H1 (cell line): Measurements from ENCODE around the gene CLIC3. TPM values are rescaled to one million over a fixed set of nuclear protein-coding genes. Genes with fewer than 3 reads are reported as not detected.

Experiments used
- CTCF ChIA-PET: fragments of 300-600 bp; sonication (Branson Sonifier 250); formaldehyde crosslinking; loops from one replicate; lab custom pipeline; 2021; ENCODE audit not compliant: partially characterized antibody; lab: Charles Lee
- POLR2A ChIA-PET: fragments of 300-600 bp; sonication (Branson Sonifier 250); formaldehyde crosslinking; loops from one replicate; lab custom pipeline; 2021; ENCODE audit warnings: inconsistent platforms; ENCODE audit not compliant: partially characterized antibody; lab: Charles Lee
- DNase-seq, 2 experiments: peaks; one replicate each; pipeline versions ENCODE4 v3.0.0 to v3.0.0-alpha.2; 2010 to 2022; ENCODE audit warnings: low spot score in 2 of 2, low read depth in 1 of 2, mixed read lengths in 1 of 2
- FAIRE-seq: peaks from 2 replicates; lab custom pipeline; 2011; peaks lifted over from hg19 to GRCh38; lab: Jason Lieb, UNC
- H2AFZ ChIP-seq: 2 replicates; pipeline ENCODE4 v1.8.1; 2012; ENCODE audit warnings: low read length, inconsistent platforms
- H2AK5ac ChIP-seq: 2 replicates; pipeline ENCODE4 v1.6.1; 2013; ENCODE audit warnings: low read depth, low read length
- H2BK120ac ChIP-seq: replicated peaks from 2 replicates; pipeline ENCODE3; 2013; ENCODE audit warnings: low read depth, low read length, inconsistent platforms
- H2BK12ac ChIP-seq: 2 replicates; pipeline ENCODE4 v1.6.1; 2013; ENCODE audit warnings: low read depth, low read length
- H2BK15ac ChIP-seq: 2 replicates; pipeline ENCODE4 v1.6.1; 2013; ENCODE audit warnings: low read length
- H2BK20ac ChIP-seq: 2 replicates; pipeline ENCODE4 v1.6.1; 2013; ENCODE audit warnings: low read length
- H2BK5ac ChIP-seq: 2 replicates; pipeline ENCODE4 v1.6.1; 2013; ENCODE audit warnings: low read depth, low read length
- H3K14ac ChIP-seq: 2 replicates; pipeline ENCODE4 v1.6.1; 2013; ENCODE audit warnings: inconsistent platforms; ENCODE audit not compliant: insufficient read length
- H3K18ac ChIP-seq: 2 replicates; pipeline ENCODE4 v1.6.1; 2013; ENCODE audit warnings: low read length; ENCODE audit errors: extremely low read depth
- H3K23ac ChIP-seq: 2 replicates; pipeline ENCODE4 v1.6.1; 2013; ENCODE audit warnings: inconsistent platforms; ENCODE audit not compliant: insufficient read length
- H3K23me2 ChIP-seq: 2 replicates; pipeline ENCODE4 v1.6.1; 2013; ENCODE audit warnings: low read depth, low read length
- H3K27ac ChIP-seq: 2 replicates; pipeline ENCODE4 v1.6.1; 2011; ENCODE audit warnings: low read depth, low read length, inconsistent platforms
- H3K27me3 ChIP-seq, 4 experiments: replicated peaks in 1 of 4; 1 replicate in 1 of 4; 2 replicates in 3 of 4; pipeline versions ENCODE4 v1.6.1 to v1.8.1; 2011 to 2013; ENCODE audit warnings: low read length in 3 of 4, mild to moderate bottlenecking in 3 of 4, inconsistent platforms in 2 of 4, mixed read lengths in 2 of 4, moderate library complexity in 1 of 4; ENCODE audit not compliant: control insufficient read depth in 3 of 4, insufficient read depth in 3 of 4; ENCODE audit errors: extremely low read depth in 1 of 4
- H3K36me3 ChIP-seq, 4 experiments: 2 replicates each; pipeline versions ENCODE4 v1.6.1 to v1.8.1; 2011 to 2013; ENCODE audit warnings: mild to moderate bottlenecking in 4 of 4, low read length in 3 of 4, moderate library complexity in 2 of 4, control low read depth in 1 of 4, inconsistent platforms in 1 of 4; ENCODE audit not compliant: insufficient read depth in 4 of 4, control insufficient read depth in 2 of 4
- H3K4ac ChIP-seq: replicated peaks from 2 replicates; pipeline ENCODE3; 2013; ENCODE audit warnings: low read length, low read depth, mixed read lengths, inconsistent platforms; ENCODE audit not compliant: insufficient read length
- H3K4me1 ChIP-seq, 4 experiments: replicated peaks in 1 of 4; 1 replicate in 1 of 4; 2 replicates in 3 of 4; pipeline versions ENCODE4 v1.6.1 to v1.8.1; 2011 to 2013; ENCODE audit warnings: low read length in 3 of 4, inconsistent platforms in 2 of 4, mixed read lengths in 1 of 4; ENCODE audit not compliant: insufficient read depth in 4 of 4, control insufficient read depth in 3 of 4
- H3K4me2 ChIP-seq, 2 experiments: 2 replicates each; pipeline versions ENCODE4 v1.6.1 to v1.8.1; 2011 to 2013; ENCODE audit warnings: low read depth in 2 of 2, low read length in 2 of 2, control low read depth in 1 of 2, inconsistent platforms in 1 of 2, mild to moderate bottlenecking in 1 of 2; ENCODE audit not compliant: insufficient read depth in 1 of 2
- H3K4me3 ChIP-seq, 4 experiments: fragments of 200-600, 300-600 bp in 1 of 4; sonication (generic), shearing (Covaris generic), sonication (Bioruptor Twin) in 1 of 4; 2 replicates each; pipeline versions ENCODE4 v1.5.1 to v1.8.1; 2011 to 2016; ENCODE audit warnings: low read length in 4 of 4, low read depth in 3 of 4, control low read depth in 2 of 4, inconsistent platforms in 2 of 4, mild to moderate bottlenecking in 2 of 4, mixed read lengths in 1 of 4, moderate library complexity in 1 of 4; ENCODE audit not compliant: insufficient read depth in 2 of 4; ENCODE audit errors: extremely low read depth in 1 of 4
- H3K56ac ChIP-seq: replicated peaks from 2 replicates; pipeline ENCODE3; 2013; ENCODE audit warnings: low read depth, mild to moderate bottlenecking, mixed read lengths, low read length, inconsistent platforms; ENCODE audit not compliant: insufficient read length
- H3K79me1 ChIP-seq: 2 replicates; pipeline ENCODE4 v1.6.1; 2013; ENCODE audit warnings: low read depth, low read length, control low read depth
- H3K79me2 ChIP-seq, 2 experiments: 2 replicates each; pipeline versions ENCODE4 v1.6.1 to v1.8.1; 2012 to 2013; ENCODE audit warnings: low read length in 2 of 2, mild to moderate bottlenecking in 2 of 2, inconsistent platforms in 1 of 2; ENCODE audit not compliant: insufficient read depth in 2 of 2, control insufficient read depth in 1 of 2
- H3K9ac ChIP-seq, 4 experiments: replicated peaks in 1 of 4; 1 replicate in 1 of 4; 2 replicates in 3 of 4; pipeline versions ENCODE4 v1.6.1 to v1.8.1; 2011 to 2013; ENCODE audit warnings: low read depth in 3 of 4, low read length in 3 of 4, control low read depth in 2 of 4, mild to moderate bottlenecking in 2 of 4, moderate library complexity in 2 of 4, inconsistent platforms in 1 of 4; ENCODE audit errors: extremely low read depth in 1 of 4
- H3K9me3 ChIP-seq, 2 experiments: 2 replicates each; pipeline versions ENCODE4 v1.6.1 to v1.8.1; 2012 to 2013; ENCODE audit warnings: mild to moderate bottlenecking in 2 of 2, moderate library complexity in 2 of 2, control low read depth in 1 of 2, inconsistent platforms in 1 of 2, low read depth in 1 of 2, low read length in 1 of 2, mixed read lengths in 1 of 2; ENCODE audit not compliant: insufficient read depth in 2 of 2
- H4K20me1 ChIP-seq, 2 experiments: replicated peaks in 1 of 2; 2 replicates each; pipeline versions ENCODE3 to v1.8.1; 2011 to 2013; ENCODE audit warnings: inconsistent platforms in 2 of 2, low read length in 2 of 2, mild to moderate bottlenecking in 1 of 2; ENCODE audit not compliant: insufficient read depth in 2 of 2, control insufficient read depth in 1 of 2
- H4K5ac ChIP-seq: 2 replicates; pipeline ENCODE4 v1.6.1; 2013; ENCODE audit warnings: low read length, low read depth, mixed read lengths, inconsistent platforms; ENCODE audit not compliant: insufficient read length
- H4K8ac ChIP-seq: 2 replicates; pipeline ENCODE4 v1.8.0; 2013; ENCODE audit warnings: mild to moderate bottlenecking, moderate library complexity, low read length, inconsistent platforms; ENCODE audit not compliant: insufficient read depth; ENCODE audit errors: extremely low read depth
- H4K91ac ChIP-seq: replicated peaks from 2 replicates; pipeline ENCODE3; 2013; ENCODE audit warnings: low read length, mixed read lengths, inconsistent platforms; ENCODE audit not compliant: insufficient read length
- BACH1 ChIP-seq: IDR thresholded peaks from 2 replicates; pipeline ENCODE4 v1.6.1; 2012; ENCODE audit warnings: low read length, improper control_type of control experiment
- CHD1 ChIP-seq: IDR thresholded peaks from 2 replicates; pipeline ENCODE4 v1.6.1; 2012; ENCODE audit warnings: low read depth, low read length, improper control_type of control experiment
- CREB1 ChIP-seq: IDR thresholded peaks from 2 replicates; pipeline ENCODE4 v1.6.1; 2012; ENCODE audit warnings: inconsistent platforms
- NANOG ChIP-seq: IDR thresholded peaks from 2 replicates; pipeline ENCODE4 v1.6.1; 2011; ENCODE audit warnings: low read length, low read depth, mild to moderate bottlenecking, inconsistent platforms; ENCODE audit not compliant: insufficient read depth, poor library complexity, severe bottlenecking
- RXRA ChIP-seq: IDR thresholded peaks from 2 replicates; pipeline ENCODE4 v1.6.1; 2011; ENCODE audit warnings: low read depth, mild to moderate bottlenecking, low read length, moderate library complexity; ENCODE audit not compliant: insufficient read depth
- SIX5 ChIP-seq: IDR thresholded peaks from 2 replicates; pipeline ENCODE4 v1.6.1; 2011; ENCODE audit warnings: mild to moderate bottlenecking, low read depth, low read length
- TAF7 ChIP-seq: optimal IDR thresholded peaks from 2 replicates; pipeline ENCODE3; 2011; ENCODE audit warnings: low read depth, mild to moderate bottlenecking, inconsistent platforms, low read length, moderate library complexity, borderline replicate concordance
- WGBS, 2 experiments: shearing (Covaris generic) in 1 of 2; methylation state at CpG; one replicate each; pipeline versions ENCODE4 v1.1.6 to v1.1.7; 2013 to 2015; ENCODE audit warnings: low lambda C conversion rate in 2 of 2, mixed read lengths in 2 of 2, inconsistent platforms in 1 of 2, low coverage in 1 of 2, missing lambda C conversion rate in 1 of 2; ENCODE audit not compliant: insufficient replicate concordance in 2 of 2, insufficient coverage in 1 of 2, insufficient read length in 1 of 2; ENCODE audit errors: extremely low coverage in 1 of 2, missing lambda C conversion rate in 1 of 2; 5-methylcytosine and 5-hydroxymethylcytosine counted together
- polyA plus RNA-seq, 7 experiments: library from polyadenylated mRNA; depleted of rRNA in 3 of 7; stranded (reverse) in 5 of 7; unstranded in 2 of 7; fragments of >200 nt in 5 of 7; fragments of 200-250 nt in 2 of 7; gene quantifications; 1 replicate in 5 of 7; 2 replicates in 1 of 7; 4 replicates in 1 of 7; pipeline versions ENCODE4 v1.2.1 to v1.2.3, GENCODE V29; 2011 to 2013; ENCODE audit warnings: missing spikeins in 2 of 7, mixed read lengths in 2 of 7
- total RNA-seq: library from RNA; stranded (reverse); fragmentation: NEBNext Ultra II Directional; extraction: Animal tissue kit (Norgen Biotek cat#: 25700); gene quantifications from 2 replicates; pipeline ENCODE4 v1.2.1, GENCODE V29; 2021
- TF ChIP-seq, protein P1 (sequence below), 3 experiments: IDR thresholded peaks; 1 replicate in 2 of 3; 2 replicates in 1 of 3; pipeline versions ENCODE4 v1.5.1 to v1.6.1; 2011; ENCODE audit warnings: low read length in 3 of 3, mild to moderate bottlenecking in 3 of 3, inconsistent platforms in 2 of 3, low read depth in 1 of 3, moderate library complexity in 1 of 3; ENCODE audit not compliant: insufficient read depth in 1 of 3; ENCODE audit errors: control extremely low read depth in 1 of 3
- TF ChIP-seq, protein P2 (sequence below): IDR thresholded peaks from 2 replicates; pipeline ENCODE4 v1.6.1; 2012; ENCODE audit warnings: inconsistent platforms
- TF ChIP-seq, protein P3 (sequence below): IDR thresholded peaks from 2 replicates; pipeline ENCODE4 v1.6.1; 2011; ENCODE audit warnings: low read depth, mild to moderate bottlenecking, low read length; ENCODE audit not compliant: insufficient read depth

Gene CLIC3
- total and polyA plus RNA-seq, 2 of the 8 experiments (the other 6 are each of a cell fraction or from before 2014, with no cell fraction given) = 0.12 TPM; not detected in 1

DNA sequence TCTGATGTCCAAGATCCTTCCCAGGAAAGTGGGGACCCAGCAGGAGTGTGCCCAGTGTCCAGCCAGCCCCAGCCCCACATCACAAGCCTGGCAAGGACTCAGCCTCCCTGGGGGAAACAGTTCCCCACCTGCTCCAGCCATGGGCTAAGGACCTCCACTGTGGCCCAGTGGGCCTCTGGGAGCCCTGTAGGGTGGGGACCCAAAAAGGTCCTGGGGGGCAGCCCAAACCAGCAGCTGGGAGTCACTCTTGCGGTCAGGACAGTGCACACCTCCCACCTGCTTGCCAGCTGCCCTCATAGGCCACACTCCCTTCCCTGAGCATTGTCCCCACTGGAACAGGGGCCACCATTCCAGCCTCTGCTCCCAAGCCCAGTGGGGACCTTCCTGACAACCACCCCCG is 30.0 kb upstream of the CLIC3 start:
- Histone ChIP-seq H3K79me1 (no peaks in the 10 kb centered on the region), H2AFZ (no peak overlapping the region), H2BK20ac (no peak overlapping the region), H3K23ac (no peak overlapping the region), H2AK5ac (no peak overlapping the region), H2BK120ac (no peak overlapping the region), H2BK12ac (no peak overlapping the region), H3K14ac (no peak overlapping the region), H3K9me3 (no peaks in the 10 kb centered on the region), H3K27me3 (peaks cover 1 to 27% (median 15%) of the 10 kb centered on the region in 4 experiments; a peak in 6 of 7 replicates), H3K9ac (no peak overlapping the region), H4K5ac (no peak overlapping the region), H3K56ac (no peak overlapping the region), H3K36me3 (no peaks in the 10 kb centered on the region), H3K4me2 (no peak overlapping the region), H3K4ac (no peak overlapping the region), H4K8ac (no peak overlapping the region), H4K20me1 (peaks cover 0 to 6% of the 10 kb centered on the region in 2 experiments), H3K23me2 (peaks cover 4% of the 10 kb centered on the region; the same call in 1 of the 2 replicates), H3K27ac (no peak overlapping the region), H4K91ac (no peak overlapping the region), H3K4me1 (peaks cover 0 to 14% (median 6%) of the 10 kb centered on the region in 4 experiments; a peak in 5 of 7 replicates), H2BK15ac (no peak overlapping the region), H3K79me2 (no peaks in the 10 kb centered on the region), H3K18ac (no peak overlapping the region), H2BK5ac (no peak overlapping the region), H3K4me3 (no peak overlapping the region)
- no peak for DNase-seq
- CTCF ChIA-PET = interaction anchor here (0.6 to 8.5 kb wide), 16 partner anchors 9 to 333 kb away, joined by 3 to 110 read pairs (median 4); partner anchors contain the start of genes C8G, CLIC3, NPDC1 and PTGDS
- POLR2A ChIA-PET = interaction anchor here (0.6 to 1.2 kb wide), 2 partner anchors 12 to 219 kb away, joined by 3 read pairs; no protein-coding TSS in a partner anchor
- FAIRE-seq = no peak
- 90% methylated on average over 2 of the region's 2 CpGs; no CpG with 5 or more reads in 1 of the 2 experiments for WGBS, 2 experiments
- TF ChIP-seq CHD1 (no peak), RXRA (no peak), TAF7 (no peak), NANOG (no peak), SIX5 (no peak), BACH1 (no peak), CREB1 (no peak)
- TF ChIP-seq, protein P1, sequence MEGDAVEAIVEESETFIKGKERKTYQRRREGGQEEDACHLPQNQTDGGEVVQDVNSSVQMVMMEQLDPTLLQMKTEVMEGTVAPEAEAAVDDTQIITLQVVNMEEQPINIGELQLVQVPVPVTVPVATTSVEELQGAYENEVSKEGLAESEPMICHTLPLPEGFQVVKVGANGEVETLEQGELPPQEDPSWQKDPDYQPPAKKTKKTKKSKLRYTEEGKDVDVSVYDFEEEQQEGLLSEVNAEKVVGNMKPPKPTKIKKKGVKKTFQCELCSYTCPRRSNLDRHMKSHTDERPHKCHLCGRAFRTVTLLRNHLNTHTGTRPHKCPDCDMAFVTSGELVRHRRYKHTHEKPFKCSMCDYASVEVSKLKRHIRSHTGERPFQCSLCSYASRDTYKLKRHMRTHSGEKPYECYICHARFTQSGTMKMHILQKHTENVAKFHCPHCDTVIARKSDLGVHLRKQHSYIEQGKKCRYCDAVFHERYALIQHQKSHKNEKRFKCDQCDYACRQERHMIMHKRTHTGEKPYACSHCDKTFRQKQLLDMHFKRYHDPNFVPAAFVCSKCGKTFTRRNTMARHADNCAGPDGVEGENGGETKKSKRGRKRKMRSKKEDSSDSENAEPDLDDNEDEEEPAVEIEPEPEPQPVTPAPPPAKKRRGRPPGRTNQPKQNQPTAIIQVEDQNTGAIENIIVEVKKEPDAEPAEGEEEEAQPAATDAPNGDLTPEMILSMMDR (IDR thresholded peaks at IDR 0.05; ENCODE audit: control extremely low read depth in 1 of 3, insufficient read depth in 1 of 3, low read depth in 1 of 3, low read length in 3 of 3) = no peak
- TF ChIP-seq, protein P2, sequence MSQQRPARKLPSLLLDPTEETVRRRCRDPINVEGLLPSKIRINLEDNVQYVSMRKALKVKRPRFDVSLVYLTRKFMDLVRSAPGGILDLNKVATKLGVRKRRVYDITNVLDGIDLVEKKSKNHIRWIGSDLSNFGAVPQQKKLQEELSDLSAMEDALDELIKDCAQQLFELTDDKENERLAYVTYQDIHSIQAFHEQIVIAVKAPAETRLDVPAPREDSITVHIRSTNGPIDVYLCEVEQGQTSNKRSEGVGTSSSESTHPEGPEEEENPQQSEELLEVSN = no peak
- TF ChIP-seq, protein P3, sequence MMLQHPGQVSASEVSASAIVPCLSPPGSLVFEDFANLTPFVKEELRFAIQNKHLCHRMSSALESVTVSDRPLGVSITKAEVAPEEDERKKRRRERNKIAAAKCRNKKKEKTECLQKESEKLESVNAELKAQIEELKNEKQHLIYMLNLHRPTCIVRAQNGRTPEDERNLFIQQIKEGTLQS = no peak
